Measurements from ENCODE around the gene ADPRHL1.
"Not testable (repeated sequence)": the region's sequence is repeated elsewhere in the genome, so short reads cannot be mapped to it uniquely, and the experiment has no call there.

The ADPRHL1 gene

GRCh38 chr13:113454936-113455335, 1.6 kb upstream of the ADPRHL1 start:
- no peak for DNase-seq

DNA sequence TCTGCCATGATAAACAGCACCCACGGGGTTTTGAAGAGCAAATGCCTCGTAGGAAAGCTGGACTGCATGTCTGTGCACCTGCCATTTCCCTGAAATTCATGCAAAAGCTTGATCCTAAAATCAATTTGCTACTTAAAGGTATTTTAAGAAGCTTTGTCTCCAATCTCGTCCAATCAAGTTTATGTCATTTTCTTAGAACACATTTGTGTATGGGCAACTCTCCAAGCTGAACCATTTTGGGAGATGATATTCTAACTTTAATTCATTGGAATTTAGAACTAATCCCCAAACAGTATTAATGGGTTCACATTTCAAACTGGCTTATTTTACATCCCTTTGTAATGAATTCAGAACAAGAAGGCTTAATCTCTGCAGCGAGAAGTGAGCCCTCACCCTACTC, 822 bp downstream of the ADPRHL1 start:
- no peak for DNase-seq

GRCh38 chr13:113451951-113452421, 1.3 kb downstream of the ADPRHL1 start:
- DNase-seq, result no peak

- DNase-seq, result not testable (repeated sequence)
These were observed 2.2 kb downstream of the ADPRHL1 start for GRCh38 chr13:113450861-113451620.

- DNase-seq, result not testable (repeated sequence)
These were observed 2.9 kb downstream of the ADPRHL1 start for GRCh38 chr13:113450348-113450744.

GRCh38 chr13:113449693-113450347, 3.5 kb downstream of the ADPRHL1 start:
- no peak for DNase-seq

GRCh38 chr13:113448885-113449692, 4.2 kb downstream of the ADPRHL1 start:
- DNase-seq, result peak; percentile 15

GRCh38 chr13:113448545-113448884, 4.8 kb downstream of the ADPRHL1 start:
- no peak for DNase-seq

- no peak for DNase-seq
These were observed 5.7 kb downstream of the ADPRHL1 start for GRCh38 chr13:113447596-113447995.

DNA sequence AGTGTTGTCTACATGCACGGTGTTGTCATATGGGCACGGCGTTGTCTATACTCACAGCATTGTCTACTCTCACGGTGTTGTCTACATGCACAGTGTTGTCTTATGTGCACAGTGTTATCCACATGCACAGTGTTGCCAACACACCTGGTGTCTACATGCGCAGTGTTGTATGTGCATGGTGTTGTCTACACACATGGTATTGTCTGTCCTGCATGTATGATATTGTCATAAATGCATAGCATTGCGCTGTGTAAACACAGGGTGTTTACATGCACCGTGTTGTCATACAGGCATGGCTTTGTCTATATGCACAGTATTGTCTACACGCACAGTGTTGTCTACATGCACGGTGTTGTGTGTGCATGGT, 6.8 kb downstream of the ADPRHL1 start:
- no peak for DNase-seq

- no peak for DNase-seq
These were observed 7.3 kb downstream of the ADPRHL1 start for GRCh38 chr13:113445791-113446487.

GRCh38 chr13:113443991-113444390, 9.3 kb downstream of the ADPRHL1 start:
- no peak for DNase-seq

- no peak for DNase-seq
These were observed 10.3 kb downstream of the ADPRHL1 start for GRCh38 chr13:113442985-113443362.

DNA sequence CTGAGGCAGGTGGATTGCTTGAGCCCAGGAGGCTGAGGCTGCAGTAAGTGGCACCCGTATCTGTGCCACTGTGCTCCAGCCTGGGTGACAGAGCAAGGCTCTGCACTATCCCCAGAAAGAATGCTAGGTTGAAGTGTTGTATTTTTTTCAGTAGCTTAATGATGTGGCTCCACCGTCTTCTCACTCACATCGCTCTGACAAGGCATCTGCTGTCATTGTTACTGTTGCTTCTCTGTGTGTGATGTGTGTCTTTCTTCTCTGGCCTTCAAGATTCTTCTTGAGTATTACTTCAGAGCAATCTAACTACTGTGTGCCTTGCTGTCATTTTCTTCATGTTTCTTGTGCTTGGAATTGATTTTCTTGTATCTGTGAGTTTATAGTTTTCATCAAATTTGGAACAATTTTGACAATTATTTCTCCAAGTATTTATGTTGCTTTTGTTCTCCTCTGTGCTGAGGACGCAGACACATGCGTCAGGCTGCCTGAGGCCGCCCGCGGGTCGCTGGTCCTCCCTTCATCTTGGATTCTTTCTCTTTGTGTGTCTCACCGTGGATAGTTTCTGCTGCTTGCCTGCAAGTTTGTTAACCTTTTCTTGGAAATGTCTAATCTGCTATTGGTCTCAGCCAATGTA, 10.8 kb downstream of the ADPRHL1 start:
- DNase-seq, result no peak

DNA sequence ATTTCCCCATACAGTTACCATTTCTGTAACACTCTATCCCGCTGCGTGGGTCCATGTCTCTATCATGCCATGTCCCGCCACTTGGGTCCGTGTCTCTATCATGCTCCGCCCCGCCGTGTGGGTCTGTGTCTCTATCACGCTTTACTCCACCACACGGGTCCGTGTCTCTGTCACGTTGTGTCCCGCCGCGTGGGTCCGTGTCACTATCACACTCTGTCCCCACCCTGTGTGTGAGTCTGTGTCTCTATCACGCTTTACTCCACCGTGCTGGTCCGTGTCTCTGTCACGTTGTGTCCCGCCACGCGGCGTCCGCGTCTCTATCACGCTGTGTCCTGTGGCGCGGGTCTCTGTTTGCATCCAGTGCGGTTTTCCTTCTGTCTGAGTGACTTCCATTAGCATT, 11.6 kb downstream of the ADPRHL1 start:
- DNase-seq, result no peak

- no peak for DNase-seq
These were observed 15.8 kb downstream of the ADPRHL1 start for GRCh38 chr13:113437408-113438010.

DNA sequence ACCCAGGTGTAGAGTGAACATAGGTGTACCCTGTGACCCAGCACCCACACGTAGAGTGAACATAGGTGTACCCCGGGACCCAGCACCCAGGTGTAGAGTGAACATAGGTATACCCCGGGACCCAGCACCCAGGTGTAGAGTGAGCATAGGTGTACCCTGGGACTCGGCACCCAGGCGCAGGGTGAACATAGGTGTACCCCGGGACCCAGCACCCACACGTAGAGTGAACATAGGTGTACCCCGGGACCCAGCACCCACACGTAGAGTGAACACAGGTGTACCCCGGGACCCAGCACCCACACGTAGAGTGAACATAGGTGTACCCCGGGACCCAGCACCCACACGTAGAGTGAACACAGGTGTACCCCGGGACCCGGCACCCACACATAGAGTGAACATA, 16.4 kb downstream of the ADPRHL1 start:
- not testable (repeated sequence) for DNase-seq

GRCh38 chr13:113435907-113436306, 17.4 kb downstream of the ADPRHL1 start:
- not testable (repeated sequence) for DNase-seq

DNA sequence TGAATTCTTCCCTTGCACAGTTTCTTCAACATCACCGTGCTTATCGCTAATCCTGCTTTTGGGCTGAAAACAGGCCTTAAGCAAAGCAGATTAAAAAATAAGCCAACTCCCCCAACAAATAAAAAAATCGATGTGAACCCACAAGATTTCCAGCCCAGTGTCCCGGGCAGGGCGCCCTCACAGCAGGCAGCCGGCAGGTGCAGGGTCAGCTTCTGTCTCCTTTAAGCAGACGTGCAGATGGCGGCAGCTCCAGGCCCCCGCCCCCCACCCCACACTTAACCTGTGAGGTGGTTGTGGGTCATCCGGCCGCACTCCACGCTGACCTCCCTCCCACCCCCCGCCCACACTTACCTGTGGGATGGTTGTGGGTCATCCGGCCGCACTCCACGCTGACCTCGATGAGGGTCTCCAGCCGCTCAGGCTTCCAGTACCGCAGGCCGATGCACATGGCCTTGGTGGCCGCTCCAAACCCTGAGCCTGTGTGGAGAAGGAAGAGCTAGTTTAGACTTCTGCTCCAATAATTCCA, 19.8 kb downstream of the ADPRHL1 start:
- DNase-seq, result no peak

DNA sequence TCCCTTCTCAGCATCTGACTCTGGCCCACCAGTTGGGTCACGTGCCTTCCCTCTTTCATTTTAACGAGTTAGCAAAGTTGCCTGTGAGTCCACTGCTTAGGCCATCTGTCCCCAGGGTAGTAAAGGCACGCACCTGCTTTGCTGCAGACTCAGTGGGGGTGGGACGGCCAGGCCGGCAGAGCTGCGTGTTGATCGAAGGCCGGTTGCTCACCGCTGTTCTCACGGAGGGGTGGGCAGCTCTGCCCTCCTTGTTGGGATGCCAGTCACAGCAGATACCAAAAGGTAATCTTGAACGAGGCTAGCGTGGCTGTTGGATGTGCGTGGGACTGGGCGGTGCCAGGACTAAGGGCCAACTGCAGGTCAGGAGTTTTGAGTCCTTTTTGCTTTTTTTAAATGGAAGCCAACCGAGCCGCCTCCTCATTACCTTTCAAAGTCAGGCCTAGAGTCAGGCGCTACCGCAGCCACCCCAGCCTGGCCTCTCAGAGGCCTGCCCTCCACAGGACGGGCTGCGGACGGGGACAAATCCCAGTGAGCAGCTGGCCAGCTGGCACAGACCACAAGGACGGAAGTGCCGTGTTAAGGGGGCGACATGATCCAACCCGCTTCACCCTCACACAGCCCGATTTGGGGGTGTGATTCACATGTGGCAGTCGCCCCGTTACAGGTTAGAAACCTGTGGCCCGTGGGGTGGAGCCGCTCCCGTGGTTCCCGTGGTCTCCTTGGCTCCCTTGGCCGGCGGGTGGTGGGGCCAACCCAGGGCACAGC, 20.6 kb downstream of the ADPRHL1 start:
- DNase-seq, result no peak

DNA sequence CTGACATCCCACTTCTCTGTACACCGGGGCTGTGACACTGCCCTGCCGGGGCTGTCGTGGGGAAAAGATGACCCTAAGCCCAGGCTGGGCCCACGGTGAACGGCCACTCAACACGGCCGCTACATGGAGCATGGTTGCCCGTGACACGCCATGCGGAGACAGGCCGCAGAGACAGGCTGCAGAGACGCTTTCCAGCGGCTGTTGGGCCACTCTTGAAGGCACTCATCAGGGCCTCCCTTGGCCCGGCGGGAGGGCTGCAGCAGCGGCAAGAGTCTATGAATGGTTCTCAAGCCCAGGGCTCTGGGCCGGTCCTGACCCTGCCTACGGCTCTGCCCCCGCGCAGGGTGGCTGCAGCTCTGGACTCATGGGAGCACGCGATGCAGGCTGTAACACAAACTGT, 22.1 kb downstream of the ADPRHL1 start:
- no peak for DNase-seq
